ENCODE data around the gene IDH2. TPM values are rescaled to one million over a fixed set of nuclear protein-coding genes. Genes with fewer than 3 reads are reported as not detected.

The IDH2 gene
- total and polyA plus RNA-seq, 2 of the 13 experiments (the other 11 are each of a cell fraction or from before 2014, with no cell fraction given), result 121 to 145 TPM

- TF ChIP-seq ZSCAN5A (CRISPR knock-in tag; IDR thresholded peaks at IDR 0.05; ENCODE audit: borderline replicate concordance) (no peak; the same call in 1 of the 2 replicates), ZNF687 (CRISPR knock-in tag; IDR thresholded peaks at IDR 0.05) (peak; percentile 27; the same call in 1 of the 2 replicates), MEIS2 (CRISPR knock-in tag; IDR thresholded peaks at IDR 0.05) (peak; percentile 35; the same call in 1 of the 2 replicates), HNF4A (CRISPR knock-in tag; IDR thresholded peaks at IDR 0.05) (peak; percentile 71), ZSCAN31 (CRISPR knock-in tag; IDR thresholded peaks at IDR 0.05; ENCODE audit: low read depth) (0 out of 2 replicates have a peak, but pooled peaks have one; percentile 40), ZNF367 (CRISPR knock-in tag; IDR thresholded peaks at IDR 0.05; ENCODE audit: borderline replicate concordance) (no peak), YEATS2 (CRISPR knock-in tag; IDR thresholded peaks at IDR 0.05; ENCODE audit: borderline replicate concordance) (no peak), FLYWCH1 (CRISPR knock-in tag; IDR thresholded peaks at IDR 0.05) (no peak), ZSCAN12 (CRISPR knock-in tag; IDR thresholded peaks at IDR 0.05) (no peak), FOXO4 (CRISPR knock-in tag; conservative IDR thresholded peaks at IDR 0.05) (no peak), PAWR (CRISPR knock-in tag; IDR thresholded peaks at IDR 0.05; ENCODE audit: borderline replicate concordance) (no peak), ZNF720 (CRISPR knock-in tag; IDR thresholded peaks at IDR 0.05) (no peak), JUND (CRISPR knock-in tag; IDR thresholded peaks at IDR 0.05) (no peak), ISL2 (CRISPR knock-in tag; IDR thresholded peaks at IDR 0.05) (peak; percentile 70; the same call in 1 of the 2 replicates), HNRNPK (IDR thresholded peaks at IDR 0.05; ENCODE audit: low read depth, low read length, poor library complexity, severe bottlenecking) (no peak), PLRG1 (conservative IDR thresholded peaks at IDR 0.05) (no peak), MTERF4 (CRISPR knock-in tag; IDR thresholded peaks at IDR 0.05) (no peak), RBM22 (optimal IDR thresholded peaks at IDR 0.05; ENCODE audit: low read length) (peak; percentile 73)
- TF ChIP-seq, protein P1, sequence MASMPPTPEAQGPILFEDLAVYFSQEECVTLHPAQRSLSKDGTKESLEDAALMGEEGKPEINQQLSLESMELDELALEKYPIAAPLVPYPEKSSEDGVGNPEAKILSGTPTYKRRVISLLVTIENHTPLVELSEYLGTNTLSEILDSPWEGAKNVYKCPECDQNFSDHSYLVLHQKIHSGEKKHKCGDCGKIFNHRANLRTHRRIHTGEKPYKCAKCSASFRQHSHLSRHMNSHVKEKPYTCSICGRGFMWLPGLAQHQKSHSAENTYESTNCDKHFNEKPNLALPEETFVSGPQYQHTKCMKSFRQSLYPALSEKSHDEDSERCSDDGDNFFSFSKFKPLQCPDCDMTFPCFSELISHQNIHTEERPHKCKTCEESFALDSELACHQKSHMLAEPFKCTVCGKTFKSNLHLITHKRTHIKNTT (CRISPR knock-in tag; IDR thresholded peaks at IDR 0.05), result no peak
- TF ChIP-seq, protein P2, sequence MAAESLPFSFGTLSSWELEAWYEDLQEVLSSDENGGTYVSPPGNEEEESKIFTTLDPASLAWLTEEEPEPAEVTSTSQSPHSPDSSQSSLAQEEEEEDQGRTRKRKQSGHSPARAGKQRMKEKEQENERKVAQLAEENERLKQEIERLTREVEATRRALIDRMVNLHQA (CRISPR knock-in tag; IDR thresholded peaks at IDR 0.05), result no peak
These were observed 47.6 kb downstream of the IDH2 start (continued) for GRCh38 chr15:90054618-90055097.
